H1 (cell line): ENCODE data around the gene TGIF1. TPM values are rescaled to one million over a fixed set of nuclear protein-coding genes. Genes with fewer than 3 reads are reported as not detected.

ENCODE experiments used
- CTCF ChIA-PET: fragments of 300-600 bp; sonication (Branson Sonifier 250); formaldehyde crosslinking; loops from one replicate; lab custom pipeline; 2021; ENCODE audit not compliant: partially characterized antibody; lab: Charles Lee
- POLR2A ChIA-PET: fragments of 300-600 bp; sonication (Branson Sonifier 250); formaldehyde crosslinking; loops from one replicate; lab custom pipeline; 2021; ENCODE audit warnings: inconsistent platforms; ENCODE audit not compliant: partially characterized antibody; lab: Charles Lee
- DNase-seq, 2 experiments: peaks; one replicate each; pipeline versions ENCODE4 v3.0.0 to v3.0.0-alpha.2; 2010 to 2022; ENCODE audit warnings: low spot score in 2 of 2, low read depth in 1 of 2, mixed read lengths in 1 of 2
- FAIRE-seq: peaks from 2 replicates; lab custom pipeline; 2011; peaks lifted over from hg19 to GRCh38; lab: Jason Lieb, UNC
- H2AFZ ChIP-seq: 2 replicates; pipeline ENCODE4 v1.8.1; 2012; ENCODE audit warnings: low read length, inconsistent platforms
- H2AK5ac ChIP-seq: 2 replicates; pipeline ENCODE4 v1.6.1; 2013; ENCODE audit warnings: low read depth, low read length
- H2BK120ac ChIP-seq: replicated peaks from 2 replicates; pipeline ENCODE3; 2013; ENCODE audit warnings: low read depth, low read length, inconsistent platforms
- H2BK12ac ChIP-seq: 2 replicates; pipeline ENCODE4 v1.6.1; 2013; ENCODE audit warnings: low read depth, low read length
- H2BK15ac ChIP-seq: 2 replicates; pipeline ENCODE4 v1.6.1; 2013; ENCODE audit warnings: low read length
- H2BK20ac ChIP-seq: 2 replicates; pipeline ENCODE4 v1.6.1; 2013; ENCODE audit warnings: low read length
- H2BK5ac ChIP-seq: 2 replicates; pipeline ENCODE4 v1.6.1; 2013; ENCODE audit warnings: low read depth, low read length
- H3K14ac ChIP-seq: 2 replicates; pipeline ENCODE4 v1.6.1; 2013; ENCODE audit warnings: inconsistent platforms; ENCODE audit not compliant: insufficient read length
- H3K18ac ChIP-seq: 2 replicates; pipeline ENCODE4 v1.6.1; 2013; ENCODE audit warnings: low read length; ENCODE audit errors: extremely low read depth
- H3K23ac ChIP-seq: 2 replicates; pipeline ENCODE4 v1.6.1; 2013; ENCODE audit warnings: inconsistent platforms; ENCODE audit not compliant: insufficient read length
- H3K23me2 ChIP-seq: 2 replicates; pipeline ENCODE4 v1.6.1; 2013; ENCODE audit warnings: low read depth, low read length
- H3K27ac ChIP-seq: 2 replicates; pipeline ENCODE4 v1.6.1; 2011; ENCODE audit warnings: low read depth, low read length, inconsistent platforms
- H3K27me3 ChIP-seq, 4 experiments: replicated peaks in 1 of 4; 1 replicate in 1 of 4; 2 replicates in 3 of 4; pipeline versions ENCODE4 v1.6.1 to v1.8.1; 2011 to 2013; ENCODE audit warnings: low read length in 3 of 4, mild to moderate bottlenecking in 3 of 4, inconsistent platforms in 2 of 4, mixed read lengths in 2 of 4, moderate library complexity in 1 of 4; ENCODE audit not compliant: control insufficient read depth in 3 of 4, insufficient read depth in 3 of 4; ENCODE audit errors: extremely low read depth in 1 of 4
- H3K36me3 ChIP-seq, 4 experiments: 2 replicates each; pipeline versions ENCODE4 v1.6.1 to v1.8.1; 2011 to 2013; ENCODE audit warnings: mild to moderate bottlenecking in 4 of 4, low read length in 3 of 4, moderate library complexity in 2 of 4, control low read depth in 1 of 4, inconsistent platforms in 1 of 4; ENCODE audit not compliant: insufficient read depth in 4 of 4, control insufficient read depth in 2 of 4
- H3K4ac ChIP-seq: replicated peaks from 2 replicates; pipeline ENCODE3; 2013; ENCODE audit warnings: low read length, low read depth, mixed read lengths, inconsistent platforms; ENCODE audit not compliant: insufficient read length
- H3K4me1 ChIP-seq, 4 experiments: replicated peaks in 1 of 4; 1 replicate in 1 of 4; 2 replicates in 3 of 4; pipeline versions ENCODE4 v1.6.1 to v1.8.1; 2011 to 2013; ENCODE audit warnings: low read length in 3 of 4, inconsistent platforms in 2 of 4, mixed read lengths in 1 of 4; ENCODE audit not compliant: insufficient read depth in 4 of 4, control insufficient read depth in 3 of 4
- H3K4me2 ChIP-seq, 2 experiments: 2 replicates each; pipeline versions ENCODE4 v1.6.1 to v1.8.1; 2011 to 2013; ENCODE audit warnings: low read depth in 2 of 2, low read length in 2 of 2, control low read depth in 1 of 2, inconsistent platforms in 1 of 2, mild to moderate bottlenecking in 1 of 2; ENCODE audit not compliant: insufficient read depth in 1 of 2
- H3K4me3 ChIP-seq, 4 experiments: fragments of 200-600, 300-600 bp in 1 of 4; sonication (generic), shearing (Covaris generic), sonication (Bioruptor Twin) in 1 of 4; 2 replicates each; pipeline versions ENCODE4 v1.5.1 to v1.8.1; 2011 to 2016; ENCODE audit warnings: low read length in 4 of 4, low read depth in 3 of 4, control low read depth in 2 of 4, inconsistent platforms in 2 of 4, mild to moderate bottlenecking in 2 of 4, mixed read lengths in 1 of 4, moderate library complexity in 1 of 4; ENCODE audit not compliant: insufficient read depth in 2 of 4; ENCODE audit errors: extremely low read depth in 1 of 4
- H3K56ac ChIP-seq: replicated peaks from 2 replicates; pipeline ENCODE3; 2013; ENCODE audit warnings: low read depth, mild to moderate bottlenecking, mixed read lengths, low read length, inconsistent platforms; ENCODE audit not compliant: insufficient read length
- H3K79me1 ChIP-seq: 2 replicates; pipeline ENCODE4 v1.6.1; 2013; ENCODE audit warnings: low read depth, low read length, control low read depth
- H3K79me2 ChIP-seq, 2 experiments: 2 replicates each; pipeline versions ENCODE4 v1.6.1 to v1.8.1; 2012 to 2013; ENCODE audit warnings: low read length in 2 of 2, mild to moderate bottlenecking in 2 of 2, inconsistent platforms in 1 of 2; ENCODE audit not compliant: insufficient read depth in 2 of 2, control insufficient read depth in 1 of 2
- H3K9ac ChIP-seq, 4 experiments: replicated peaks in 1 of 4; 1 replicate in 1 of 4; 2 replicates in 3 of 4; pipeline versions ENCODE4 v1.6.1 to v1.8.1; 2011 to 2013; ENCODE audit warnings: low read depth in 3 of 4, low read length in 3 of 4, control low read depth in 2 of 4, mild to moderate bottlenecking in 2 of 4, moderate library complexity in 2 of 4, inconsistent platforms in 1 of 4; ENCODE audit errors: extremely low read depth in 1 of 4
- H3K9me3 ChIP-seq, 2 experiments: 2 replicates each; pipeline versions ENCODE4 v1.6.1 to v1.8.1; 2012 to 2013; ENCODE audit warnings: mild to moderate bottlenecking in 2 of 2, moderate library complexity in 2 of 2, control low read depth in 1 of 2, inconsistent platforms in 1 of 2, low read depth in 1 of 2, low read length in 1 of 2, mixed read lengths in 1 of 2; ENCODE audit not compliant: insufficient read depth in 2 of 2
- H4K20me1 ChIP-seq, 2 experiments: replicated peaks in 1 of 2; 2 replicates each; pipeline versions ENCODE3 to v1.8.1; 2011 to 2013; ENCODE audit warnings: inconsistent platforms in 2 of 2, low read length in 2 of 2, mild to moderate bottlenecking in 1 of 2; ENCODE audit not compliant: insufficient read depth in 2 of 2, control insufficient read depth in 1 of 2
- H4K5ac ChIP-seq: 2 replicates; pipeline ENCODE4 v1.6.1; 2013; ENCODE audit warnings: low read length, low read depth, mixed read lengths, inconsistent platforms; ENCODE audit not compliant: insufficient read length
- H4K8ac ChIP-seq: 2 replicates; pipeline ENCODE4 v1.8.0; 2013; ENCODE audit warnings: mild to moderate bottlenecking, moderate library complexity, low read length, inconsistent platforms; ENCODE audit not compliant: insufficient read depth; ENCODE audit errors: extremely low read depth
- H4K91ac ChIP-seq: replicated peaks from 2 replicates; pipeline ENCODE3; 2013; ENCODE audit warnings: low read length, mixed read lengths, inconsistent platforms; ENCODE audit not compliant: insufficient read length
- ASH2L ChIP-seq: fragments of 200-600, 300-600 bp; sonication (generic); IDR thresholded peaks from one replicate; pipeline ENCODE4 v1.7.1; 2017; ENCODE audit warnings: low read length
- RBBP5 ChIP-seq: IDR thresholded peaks from 2 replicates; pipeline ENCODE4 v1.7.1; 2012; ENCODE audit warnings: low read depth, mild to moderate bottlenecking, inconsistent platforms, low read length, moderate library complexity, borderline replicate concordance
- RNF2 ChIP-seq: fragments of 200-900, 300-1000 bp; sonication (generic); IDR thresholded peaks from 2 replicates; pipeline ENCODE4 v1.7.1; 2016; ENCODE audit warnings: borderline replicate concordance, low read depth, mild to moderate bottlenecking, antibody characterized with exemption, low read length; ENCODE audit not compliant: poor library complexity, severe bottlenecking; ENCODE audit errors: missing control alignments
- YY1 ChIP-seq: IDR thresholded peaks from 2 replicates; pipeline ENCODE4 v1.6.1; 2011; ENCODE audit warnings: low read depth, mild to moderate bottlenecking, low read length
- WGBS, 2 experiments: shearing (Covaris generic) in 1 of 2; methylation state at CpG; one replicate each; pipeline versions ENCODE4 v1.1.6 to v1.1.7; 2013 to 2015; ENCODE audit warnings: low lambda C conversion rate in 2 of 2, mixed read lengths in 2 of 2, inconsistent platforms in 1 of 2, low coverage in 1 of 2, missing lambda C conversion rate in 1 of 2; ENCODE audit not compliant: insufficient replicate concordance in 2 of 2, insufficient coverage in 1 of 2, insufficient read length in 1 of 2; ENCODE audit errors: extremely low coverage in 1 of 2, missing lambda C conversion rate in 1 of 2; 5-methylcytosine and 5-hydroxymethylcytosine counted together
- polyA plus RNA-seq, 7 experiments: library from polyadenylated mRNA; depleted of rRNA in 3 of 7; stranded (reverse) in 5 of 7; unstranded in 2 of 7; fragments of >200 nt in 5 of 7; fragments of 200-250 nt in 2 of 7; gene quantifications; 1 replicate in 5 of 7; 2 replicates in 1 of 7; 4 replicates in 1 of 7; pipeline versions ENCODE4 v1.2.1 to v1.2.3, GENCODE V29; 2011 to 2013; ENCODE audit warnings: missing spikeins in 2 of 7, mixed read lengths in 2 of 7
- total RNA-seq: library from RNA; stranded (reverse); fragmentation: NEBNext Ultra II Directional; extraction: Animal tissue kit (Norgen Biotek cat#: 25700); gene quantifications from 2 replicates; pipeline ENCODE4 v1.2.1, GENCODE V29; 2021

TGIF1 gene
- total and polyA plus RNA-seq, 2 of the 8 experiments (the other 6 are each of a cell fraction or from before 2014, with no cell fraction given), result 256 to 262 TPM

- 93% methylated on average over 3 of the region's 3 CpGs; no CpG with 5 or more reads in 1 of the 2 experiments for WGBS, 2 experiments
These were observed 24.9 kb upstream of the TGIF1 start for GRCh38 chr18:3425030-3425429.

More at GRCh38 chr18:3425030-3425429, 24.9 kb upstream of the TGIF1 start:
- no peak overlapping the region for H2AFZ ChIP-seq
- H3K18ac ChIP-seq, result no peak overlapping the region
- ChIA-PET POLR2A (no interaction called here), CTCF (no interaction called here)
- no peak overlapping the region for H2BK15ac ChIP-seq
- no peak overlapping the region for H2AK5ac ChIP-seq
- no peak overlapping the region for H3K27ac ChIP-seq
- H3K4ac ChIP-seq, result no peak overlapping the region
- H3K14ac ChIP-seq, result no peak overlapping the region
- H2BK12ac ChIP-seq, result no peak overlapping the region
- no peak for DNase-seq
- no peak overlapping the region for H3K4me3 ChIP-seq
- no peaks in the 10 kb centered on the region for H3K79me1 ChIP-seq
- H3K4me1 ChIP-seq, result no peaks in the 10 kb centered on the region
- H3K36me3 ChIP-seq, result no peaks in the 10 kb centered on the region
- H4K5ac ChIP-seq, result no peak overlapping the region
- H3K23ac ChIP-seq, result no peak overlapping the region
- no peak overlapping the region for H2BK5ac ChIP-seq
- H4K8ac ChIP-seq, result no peak overlapping the region
- FAIRE-seq, result no peak
- no peaks in the 10 kb centered on the region for H4K20me1 ChIP-seq
- no peak overlapping the region for H2BK120ac ChIP-seq
- no peaks in the 10 kb centered on the region for H3K23me2 ChIP-seq
- H3K79me2 ChIP-seq, result no peaks in the 10 kb centered on the region
- H2BK20ac ChIP-seq, result no peak overlapping the region
- H3K27me3 ChIP-seq, result no peaks in the 10 kb centered on the region
- H3K4me2 ChIP-seq, result no peak overlapping the region
- H3K9me3 ChIP-seq, result no peaks in the 10 kb centered on the region
- no peak overlapping the region for H4K91ac ChIP-seq
- H3K9ac ChIP-seq, result no peak overlapping the region
- H3K56ac ChIP-seq, result no peak overlapping the region
- no peak for TF ChIP-seq YY1
- no peak for TF ChIP-seq RBBP5
- no peak for TF ChIP-seq RNF2
- TF ChIP-seq ASH2L, result no peak
- TF ChIP-seq, all 59 proteins: peak for 0
